Uterus (tissue), 4 donors: Measurements from ENCODE around the gene HNRNPA1. TPM values are rescaled to one million over a fixed set of nuclear protein-coding genes. Genes with fewer than 3 reads are reported as not detected.

Experiments used
- DNase-seq, 2 donors: peaks; one replicate each; pipeline ENCODE4 v3.0.0-alpha.2; 2019 to 2020
- H3K27ac ChIP-seq, 2 donors: fragments of 200-600 bp; sonication (generic); 1 replicate in 1 of 2; 2 replicates in 1 of 2; pipeline ENCODE4 v1.5.1; 2016 to 2018
- H3K27me3 ChIP-seq, 2 donors: fragments of 200-600 bp; sonication (generic); one replicate each; pipeline ENCODE4 v1.5.1; 2018 to 2019; ENCODE audit warnings: control low read depth in 1 of 2
- H3K36me3 ChIP-seq, 2 donors: fragments of 200-600 bp; sonication (generic); one replicate each; pipeline ENCODE4 v1.5.1; 2019; ENCODE audit warnings: control low read depth in 1 of 2
- H3K4me1 ChIP-seq, 2 donors: fragments of 200-600 bp; sonication (generic); one replicate each; pipeline ENCODE4 v1.5.1; 2018 to 2019; ENCODE audit warnings: control low read depth in 1 of 2
- H3K4me3 ChIP-seq, 2 donors: fragments of 200-600 bp; sonication (generic); 1 replicate in 1 of 2; 2 replicates in 1 of 2; pipeline ENCODE4 v1.5.1; 2018 to 2019; ENCODE audit warnings: mild to moderate bottlenecking in 1 of 2
- H3K9me3 ChIP-seq, 2 donors: fragments of 200-600 bp; sonication (generic); one replicate each; pipeline ENCODE4 v1.5.1; 2019; ENCODE audit warnings: control low read depth in 1 of 2
- POLR2A ChIP-seq, 2 donors: fragments of 450-650 bp; IDR thresholded peaks; one replicate each; pipeline ENCODE4 v1.6.1; 2016; ENCODE audit warnings: antibody characterized with exemption in 2 of 2, mild to moderate bottlenecking in 1 of 2, moderate library complexity in 1 of 2
- intact Hi-C: fragments of 100-400 bp; cut with DNase I; formaldehyde crosslinking; loops from one replicate; pipeline ENCODE4 v1.15.1; 2023; ENCODE audit warnings: low total_unique reads
- total RNA-seq, 4 donors: library from RNA; depleted of rRNA in 3 of 4; stranded (reverse); fragments of >200 nt in 3 of 4; gene quantifications; one replicate each; pipeline versions ENCODE4 v1.1.0 to v1.2.4, GENCODE V29; 2014 to 2023
- TF ChIP-seq, protein P1 (sequence below), 4 experiments: fragments of 200-600 bp in 2 of 4; fragments of 450-650 bp in 2 of 4; sonication (generic) in 2 of 4; IDR thresholded peaks; one replicate each; pipeline ENCODE4 v1.5.1; 2016 to 2019; ENCODE audit warnings: antibody characterized with exemption in 4 of 4, mild to moderate bottlenecking in 2 of 4, moderate library complexity in 1 of 4
- donor health status: DM: yes; HTN: yes; CAD: no.

Gene HNRNPA1
- total RNA-seq, 4 donors from 2014 or later: 245 to 1,238 (median 796) TPM

DNA sequence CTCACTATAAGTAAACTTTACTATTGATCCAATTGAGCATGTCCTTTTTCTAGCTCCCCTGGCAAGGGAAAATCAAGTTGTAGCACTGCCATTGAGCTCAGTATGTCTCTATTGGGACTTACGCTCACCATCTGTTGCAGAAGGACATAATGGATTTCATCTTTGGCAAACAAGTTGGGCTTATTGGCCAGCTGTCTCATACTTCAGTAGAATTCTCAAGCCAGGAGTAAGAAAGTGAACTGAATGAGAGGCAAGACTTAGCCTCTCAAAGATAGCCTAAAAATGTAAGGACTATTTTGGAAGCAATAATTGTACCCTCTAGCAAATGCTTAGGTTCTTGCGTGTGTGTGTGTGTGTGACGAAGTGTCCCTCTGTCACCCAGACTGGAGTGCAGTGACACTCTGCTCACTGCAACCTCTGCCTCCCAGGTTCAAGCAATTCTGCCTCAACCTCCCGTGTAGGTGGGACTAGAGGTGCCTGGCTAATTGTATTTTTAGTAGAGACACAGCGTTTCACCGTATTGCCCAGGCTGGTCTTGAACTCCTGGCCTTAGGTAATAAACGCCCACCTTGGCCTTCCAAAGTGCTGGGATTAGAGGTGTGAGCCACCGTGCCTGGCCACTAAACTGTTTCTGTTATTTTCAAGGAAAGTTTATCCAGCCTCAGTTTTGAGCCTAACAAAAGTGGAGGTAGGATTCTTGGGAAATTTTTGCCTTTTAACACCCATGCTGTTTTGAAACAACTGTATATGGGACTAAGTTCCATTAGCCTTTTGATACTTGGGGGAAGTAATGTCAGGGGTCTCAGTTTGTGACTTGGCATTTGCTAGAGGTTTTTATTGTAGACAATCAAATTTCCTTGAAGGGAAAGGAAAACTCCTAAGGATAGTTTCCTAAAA, 7.0 kb downstream of the HNRNPA1 start:
- peaks cover 7 to 13% of the 10 kb centered on the region in 2 donors for H3K4me1 ChIP-seq
- no peak overlapping the region for H3K27ac ChIP-seq
- no peak for DNase-seq
- no peak overlapping the region for H3K4me3 ChIP-seq
- H3K27me3 ChIP-seq: no peaks in the 10 kb centered on the region
- intact Hi-C loops: no loop called here
- H3K36me3 ChIP-seq: no peaks in the 10 kb centered on the region
- no peak for TF ChIP-seq POLR2A (IDR thresholded peaks at IDR 0.05)
- TF ChIP-seq, protein P1, sequence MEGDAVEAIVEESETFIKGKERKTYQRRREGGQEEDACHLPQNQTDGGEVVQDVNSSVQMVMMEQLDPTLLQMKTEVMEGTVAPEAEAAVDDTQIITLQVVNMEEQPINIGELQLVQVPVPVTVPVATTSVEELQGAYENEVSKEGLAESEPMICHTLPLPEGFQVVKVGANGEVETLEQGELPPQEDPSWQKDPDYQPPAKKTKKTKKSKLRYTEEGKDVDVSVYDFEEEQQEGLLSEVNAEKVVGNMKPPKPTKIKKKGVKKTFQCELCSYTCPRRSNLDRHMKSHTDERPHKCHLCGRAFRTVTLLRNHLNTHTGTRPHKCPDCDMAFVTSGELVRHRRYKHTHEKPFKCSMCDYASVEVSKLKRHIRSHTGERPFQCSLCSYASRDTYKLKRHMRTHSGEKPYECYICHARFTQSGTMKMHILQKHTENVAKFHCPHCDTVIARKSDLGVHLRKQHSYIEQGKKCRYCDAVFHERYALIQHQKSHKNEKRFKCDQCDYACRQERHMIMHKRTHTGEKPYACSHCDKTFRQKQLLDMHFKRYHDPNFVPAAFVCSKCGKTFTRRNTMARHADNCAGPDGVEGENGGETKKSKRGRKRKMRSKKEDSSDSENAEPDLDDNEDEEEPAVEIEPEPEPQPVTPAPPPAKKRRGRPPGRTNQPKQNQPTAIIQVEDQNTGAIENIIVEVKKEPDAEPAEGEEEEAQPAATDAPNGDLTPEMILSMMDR (IDR thresholded peaks at IDR 0.05): no peak
- H3K9me3 ChIP-seq: no peaks in the 10 kb centered on the region

DNA sequence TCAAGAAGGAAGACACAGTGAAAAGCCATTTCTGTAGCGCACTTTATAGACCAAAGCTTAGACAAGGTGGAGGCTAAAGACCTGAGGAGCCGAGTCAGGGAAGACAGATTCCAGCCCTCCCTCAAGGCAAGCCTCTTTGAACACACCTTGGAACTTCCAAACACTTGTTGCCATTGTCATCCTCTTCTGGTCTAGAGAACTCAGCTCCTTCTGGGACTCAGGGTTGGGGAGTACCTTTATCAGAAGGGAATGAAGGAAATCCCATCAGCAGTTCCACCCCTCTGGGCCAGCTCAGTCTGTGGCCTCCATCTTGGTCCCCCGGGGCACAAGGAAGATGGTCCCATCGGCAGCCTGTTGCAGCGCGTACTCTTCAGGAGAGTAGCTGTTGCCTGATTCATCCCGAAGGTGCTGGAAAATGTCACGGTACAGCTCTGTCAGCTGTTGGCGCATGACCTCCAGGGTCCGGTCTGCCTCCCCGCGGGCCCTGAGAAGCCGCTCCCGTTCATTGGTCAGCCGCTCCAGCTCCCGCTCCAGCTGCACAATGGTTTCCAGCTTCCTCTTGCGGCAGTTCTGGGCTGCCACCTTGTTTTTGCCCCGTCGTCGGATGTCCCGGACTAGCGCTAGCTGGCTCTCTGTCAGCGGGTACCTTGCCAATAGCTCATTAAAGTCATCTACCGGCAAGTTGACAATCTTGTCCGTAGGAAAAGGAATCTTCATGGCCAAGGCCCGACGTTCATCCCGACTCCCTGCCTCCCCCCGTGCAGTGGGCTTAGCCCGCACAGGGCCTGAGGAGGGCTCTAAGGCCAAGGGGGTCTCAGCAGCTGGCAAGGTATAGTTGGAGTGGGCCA, 11.8 kb downstream of the HNRNPA1 start:
- H3K9me3 ChIP-seq: no peaks in the 10 kb centered on the region
- no peak overlapping the region for H3K4me3 ChIP-seq
- H3K4me1 ChIP-seq: no peaks in the 10 kb centered on the region
- no peaks in the 10 kb centered on the region for H3K27me3 ChIP-seq
- TF ChIP-seq POLR2A (IDR thresholded peaks at IDR 0.05): no peak
- TF ChIP-seq, protein P1 (IDR thresholded peaks at IDR 0.05): no peak
- no peak overlapping the region for H3K27ac ChIP-seq
- H3K36me3 ChIP-seq: no peaks in the 10 kb centered on the region
- DNase-seq: no peak
- intact Hi-C loops: loop anchor here (10.0 kb wide), 1 partner anchor 72 kb away; the partner anchor contains the start of gene GPR84

- H3K4me1 ChIP-seq: no peaks in the 10 kb centered on the region
- TF ChIP-seq, protein P1 (IDR thresholded peaks at IDR 0.05): no peak
- no peak for TF ChIP-seq POLR2A (IDR thresholded peaks at IDR 0.05)
- no peaks in the 10 kb centered on the region for H3K36me3 ChIP-seq
- H3K9me3 ChIP-seq: no peaks in the 10 kb centered on the region
- no peak overlapping the region for H3K4me3 ChIP-seq
- H3K27me3 ChIP-seq: no peaks in the 10 kb centered on the region
- no peak overlapping the region for H3K27ac ChIP-seq
- intact Hi-C loops: loop anchor here (10.0 kb wide), 1 partner anchor 72 kb away; the partner anchor contains the start of gene GPR84
- no peak for DNase-seq
These were observed 12.4 kb downstream of the HNRNPA1 start for GRCh38 chr12:54292931-54293241.

- Histone ChIP-seq H3K4me1 (no peaks in the 10 kb centered on the region), H3K27ac (no peak overlapping the region), H3K4me3 (no peak overlapping the region), H3K36me3 (no peaks in the 10 kb centered on the region), H3K27me3 (no peaks in the 10 kb centered on the region), H3K9me3 (no peaks in the 10 kb centered on the region)
- intact Hi-C loops: loop anchor here (10.0 kb wide), 1 partner anchor 70 kb away; the partner anchor contains the start of gene GPR84
- DNase-seq: peak in 1 of 2 donors; percentile 32
- TF ChIP-seq POLR2A (IDR thresholded peaks at IDR 0.05): no peak
- TF ChIP-seq, protein P1 (IDR thresholded peaks at IDR 0.05): peak; percentile 27 to 48 (median 44)
These were observed 13.8 kb downstream of the HNRNPA1 start for GRCh38 chr12:54294152-54294952.
